HepG2 (cell line): Measurements from ENCODE around the gene CABLES2. TPM values are rescaled to one million over a fixed set of nuclear protein-coding genes. Genes with fewer than 3 reads are reported as not detected.

Experiments used
- AGO2 ChIP-seq: fragments of 200-400 bp; formaldehyde crosslinking; optimal IDR thresholded peaks from 2 replicates; pipeline ENCODE3; 2017; ENCODE audit warnings: mild to moderate bottlenecking, low read depth, low read length, moderate library complexity
- ARID3A ChIP-seq: IDR thresholded peaks from 2 replicates; pipeline ENCODE4 v1.6.1; 2012; ENCODE audit warnings: low read depth, low read length, improper control_type of control experiment
- ARID4A ChIP-seq: sonication (generic); formaldehyde crosslinking; IDR thresholded peaks from 2 replicates; pipeline ENCODE4 v1.5.0; 2020; ENCODE audit warnings: mild to moderate bottlenecking, missing genetic modification reagents, borderline replicate concordance
- FOXA1 ChIP-seq, 2 experiments: fragments of 450-650 bp in 1 of 2; sonication (generic) in 1 of 2; formaldehyde crosslinking in 1 of 2; IDR thresholded peaks; 2 replicates each; pipeline versions ENCODE4 v1.4.0 to v1.6.1; 2016 to 2020; ENCODE audit warnings: missing genetic modification reagents in 1 of 2
- MYNN ChIP-seq: sonication (generic); formaldehyde crosslinking; IDR thresholded peaks from 2 replicates; pipeline ENCODE4 v1.4.0; 2020; ENCODE audit warnings: mild to moderate bottlenecking, low read depth, missing genetic modification reagents
- NCOA5 ChIP-seq: sonication (generic); formaldehyde crosslinking; IDR thresholded peaks from 2 replicates; pipeline ENCODE4 v1.4.0; 2020; ENCODE audit warnings: missing genetic modification reagents
- ZBTB34 ChIP-seq: sonication (generic); formaldehyde crosslinking; IDR thresholded peaks from 2 replicates; pipeline ENCODE4 v1.8.0; 2022; ENCODE audit warnings: mild to moderate bottlenecking, missing genetic modification reagents
- ZNF256 ChIP-seq: sonication (generic); formaldehyde crosslinking; conservative IDR thresholded peaks from 2 replicates; pipeline ENCODE4 v1.4.0; 2020; ENCODE audit warnings: missing genetic modification reagents
- ZNF431 ChIP-seq: sonication (generic); formaldehyde crosslinking; IDR thresholded peaks from 2 replicates; pipeline ENCODE4 v1.9.0; 2022; ENCODE audit warnings: missing genetic modification reagents, low read depth, mild to moderate bottlenecking, borderline replicate concordance
- ZNF512 ChIP-seq: sonication (generic); formaldehyde crosslinking; IDR thresholded peaks from 2 replicates; pipeline ENCODE4 v1.4.0; 2020; ENCODE audit warnings: mild to moderate bottlenecking, missing genetic modification reagents
- polyA plus RNA-seq, 8 experiments: library from polyadenylated mRNA; depleted of rRNA in 3 of 8; stranded (reverse) in 7 of 8; unstranded in 1 of 8; fragments of >200 nt; fragmentation: Illumina TruSeq in 4 of 8; extraction: Trizol in 4 of 8; gene quantifications; 2 replicates each; pipeline versions ENCODE4 v1.2.1 to v1.2.3, GENCODE V29; 2011 to 2016; ENCODE audit warnings: low read depth in 4 of 8, missing spikeins in 1 of 8, mixed read lengths in 1 of 8; ENCODE audit not compliant: insufficient read depth in 1 of 8
- total RNA-seq, 5 experiments: library from RNA; depleted of rRNA; stranded (reverse); fragments of >200 nt; fragmentation: Illumina TruSeq; extraction: Trizol; gene quantifications; 2 replicates each; pipeline ENCODE4 v1.2.3, GENCODE V29; 2016; ENCODE audit warnings: low read depth in 1 of 5
- TF ChIP-seq, protein P1 (sequence below): sonication (generic); formaldehyde crosslinking; IDR thresholded peaks from 2 replicates; pipeline ENCODE4 v1.8.1; 2023; ENCODE audit warnings: missing genetic modification reagents, inconsistent platforms, borderline replicate concordance
- TF ChIP-seq, protein P2 (sequence below): sonication (generic); formaldehyde crosslinking; IDR thresholded peaks from 2 replicates; pipeline ENCODE4 v1.4.0; 2020; ENCODE audit warnings: mild to moderate bottlenecking, missing genetic modification reagents

The CABLES2 gene
- total and polyA plus RNA-seq, 2 of the 13 experiments (the other 11 are each of a cell fraction or from before 2014, with no cell fraction given), result 5.2 to 9.7 TPM

DNA sequence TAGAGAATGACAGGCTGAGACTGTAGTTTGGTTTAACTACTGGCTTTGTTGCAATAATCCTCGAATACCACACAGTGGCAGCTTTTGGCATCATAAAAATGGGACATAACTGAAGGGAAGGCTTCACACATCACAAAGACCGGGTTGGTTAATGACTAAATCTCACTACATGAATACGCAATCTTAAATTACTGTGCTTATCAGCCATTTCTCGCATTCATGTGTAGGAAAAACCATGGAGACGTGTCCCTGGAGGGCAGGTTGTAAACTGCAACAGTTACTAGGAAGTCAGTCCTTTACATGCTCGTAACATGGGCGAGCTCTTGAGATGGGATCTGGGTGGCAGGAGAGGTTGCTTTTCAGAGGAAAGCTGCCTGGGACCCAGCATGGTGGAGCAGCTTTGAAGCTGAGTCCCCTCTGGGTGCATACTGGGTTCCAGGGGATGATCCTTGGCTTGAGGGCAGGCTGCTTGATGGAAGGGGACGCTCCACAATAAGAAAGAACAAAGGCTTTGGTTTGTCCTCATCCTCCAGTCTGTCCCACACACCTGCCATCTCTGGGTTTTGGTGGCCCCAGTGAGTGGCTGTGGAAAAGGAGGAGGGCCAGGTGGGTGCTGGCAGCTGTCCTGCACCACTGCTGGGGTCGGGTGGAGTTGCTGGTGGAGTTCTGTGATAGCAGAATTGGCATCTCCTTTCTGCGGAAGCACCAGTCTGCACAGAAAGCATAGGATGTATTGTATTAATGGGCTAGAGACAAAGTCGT, 18.1 kb downstream of the CABLES2 start (continued):
- peak; percentile 23; the same call in 1 of the 2 replicates for TF ChIP-seq ARID4A (CRISPR knock-in tag)
- 0 out of 2 replicates have a peak, but pooled peaks have one; percentile 16 for TF ChIP-seq ZNF256 (CRISPR knock-in tag)
- no peak for TF ChIP-seq ZNF431 (CRISPR knock-in tag)
- TF ChIP-seq, protein P1, sequence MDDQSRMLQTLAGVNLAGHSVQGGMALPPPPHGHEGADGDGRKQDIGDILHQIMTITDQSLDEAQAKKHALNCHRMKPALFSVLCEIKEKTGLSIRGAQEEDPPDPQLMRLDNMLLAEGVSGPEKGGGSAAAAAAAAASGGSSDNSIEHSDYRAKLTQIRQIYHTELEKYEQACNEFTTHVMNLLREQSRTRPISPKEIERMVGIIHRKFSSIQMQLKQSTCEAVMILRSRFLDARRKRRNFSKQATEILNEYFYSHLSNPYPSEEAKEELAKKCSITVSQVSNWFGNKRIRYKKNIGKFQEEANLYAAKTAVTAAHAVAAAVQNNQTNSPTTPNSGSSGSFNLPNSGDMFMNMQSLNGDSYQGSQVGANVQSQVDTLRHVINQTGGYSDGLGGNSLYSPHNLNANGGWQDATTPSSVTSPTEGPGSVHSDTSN, result no peak
- TF ChIP-seq, protein P2, sequence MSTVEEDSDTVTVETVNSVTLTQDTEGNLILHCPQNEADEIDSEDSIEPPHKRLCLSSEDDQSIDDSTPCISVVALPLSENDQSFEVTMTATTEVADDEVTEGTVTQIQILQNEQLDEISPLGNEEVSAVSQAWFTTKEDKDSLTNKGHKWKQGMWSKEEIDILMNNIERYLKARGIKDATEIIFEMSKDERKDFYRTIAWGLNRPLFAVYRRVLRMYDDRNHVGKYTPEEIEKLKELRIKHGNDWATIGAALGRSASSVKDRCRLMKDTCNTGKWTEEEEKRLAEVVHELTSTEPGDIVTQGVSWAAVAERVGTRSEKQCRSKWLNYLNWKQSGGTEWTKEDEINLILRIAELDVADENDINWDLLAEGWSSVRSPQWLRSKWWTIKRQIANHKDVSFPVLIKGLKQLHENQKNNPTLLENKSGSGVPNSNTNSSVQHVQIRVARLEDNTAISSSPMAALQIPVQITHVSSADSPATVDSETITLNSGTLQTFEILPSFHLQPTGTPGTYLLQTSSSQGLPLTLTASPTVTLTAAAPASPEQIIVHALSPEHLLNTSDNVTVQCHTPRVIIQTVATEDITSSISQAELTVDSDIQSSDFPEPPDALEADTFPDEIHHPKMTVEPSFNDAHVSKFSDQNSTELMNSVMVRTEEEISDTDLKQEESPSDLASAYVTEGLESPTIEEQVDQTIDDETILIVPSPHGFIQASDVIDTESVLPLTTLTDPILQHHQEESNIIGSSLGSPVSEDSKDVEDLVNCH (CRISPR knock-in tag), result no peak
- TF ChIP-seq ZBTB34 (CRISPR knock-in tag), result no peak
- no peak for TF ChIP-seq MYNN (CRISPR knock-in tag)
- no peak for TF ChIP-seq ZNF512 (CRISPR knock-in tag)
- no peak for TF ChIP-seq ARID3A
- TF ChIP-seq AGO2, result peak; percentile 84
- TF ChIP-seq NCOA5, result 0 out of 2 replicates have a peak, but pooled peaks have one; percentile 16
- TF ChIP-seq FOXA1 (IDR thresholded peaks at IDR 0.05), result no peak
- peak; percentile 25; the same call in 1 of the 2 replicates for TF ChIP-seq FOXA1 (CRISPR knock-in tag; IDR thresholded peaks at IDR 0.05)
